Thyroid gland (tissue), 4 donors: ENCODE data around the gene UHRF1. TPM values are rescaled to one million over a fixed set of nuclear protein-coding genes. Genes with fewer than 3 reads are reported as not detected.
A peak's percentile ranks its signal among the peaks of the same experiment; 100 is the strongest.

Experiments
- DNase-seq, 2 donors: peaks; one replicate each; pipeline ENCODE4 v3.0.0-alpha.2; 2019
- H3K27ac ChIP-seq, 3 donors: fragments of 200-600 bp; sonication (generic); 1 replicate in 2 of 3; 2 replicates in 1 of 3; pipeline ENCODE4 v1.5.1; 2016 to 2019; ENCODE audit warnings: mild to moderate bottlenecking in 1 of 3, moderate library complexity in 1 of 3
- H3K27me3 ChIP-seq: fragments of 200-600 bp; sonication (generic); one replicate; pipeline ENCODE4 v1.5.1; 2019
- H3K36me3 ChIP-seq, 2 donors: fragments of 200-600 bp; sonication (generic); one replicate each; pipeline ENCODE4 v1.5.1; 2016 to 2019
- H3K4me1 ChIP-seq, 2 donors: fragments of 200-600 bp; sonication (generic); one replicate each; pipeline ENCODE4 v1.5.1; 2017 to 2019
- H3K4me3 ChIP-seq, 3 donors: fragments of 200-600 bp; sonication (generic); replicated peaks in 1 of 3; 1 replicate in 2 of 3; 2 replicates in 1 of 3; pipeline ENCODE4 v1.5.1; 2016; ENCODE audit warnings: mild to moderate bottlenecking in 1 of 3
- H3K9me3 ChIP-seq: fragments of 200-600 bp; sonication (generic); one replicate; pipeline ENCODE4 v1.5.1; 2017
- CTCF ChIP-seq, 6 experiments: fragments of 200-600 bp in 3 of 6; fragments of 450-650 bp in 3 of 6; sonication (generic) in 3 of 6; IDR thresholded peaks; one replicate each; pipeline ENCODE4 v1.5.1; 2016 to 2019; ENCODE audit warnings: antibody characterized with exemption in 6 of 6, mild to moderate bottlenecking in 2 of 6, inconsistent platforms in 1 of 6, moderate library complexity in 1 of 6
- POLR2A ChIP-seq, 2 donors: fragments of 450-650 bp; IDR thresholded peaks; one replicate each; pipeline ENCODE4 v1.6.1; 2017; ENCODE audit warnings: antibody characterized with exemption in 2 of 2, mild to moderate bottlenecking in 2 of 2, moderate library complexity in 1 of 2
- WGBS, 2 donors: methylation state at CpG; one replicate each; pipeline ENCODE4 v1.1.5; 2017; 5-methylcytosine and 5-hydroxymethylcytosine counted together
- intact Hi-C: fragments of 100-400 bp; cut with DNase I; formaldehyde crosslinking; loops from one replicate; pipeline ENCODE4 v1.15.1; 2023
- total RNA-seq, 4 donors: library from RNA; depleted of rRNA; stranded (reverse); fragments of >200 nt; gene quantifications; one replicate each; pipeline ENCODE4 v1.2.3, GENCODE V29; 2016

UHRF1 gene
- total RNA-seq, 4 donors from 2014 or later: 0.11 to 0.71 (median 0.41) TPM

DNA sequence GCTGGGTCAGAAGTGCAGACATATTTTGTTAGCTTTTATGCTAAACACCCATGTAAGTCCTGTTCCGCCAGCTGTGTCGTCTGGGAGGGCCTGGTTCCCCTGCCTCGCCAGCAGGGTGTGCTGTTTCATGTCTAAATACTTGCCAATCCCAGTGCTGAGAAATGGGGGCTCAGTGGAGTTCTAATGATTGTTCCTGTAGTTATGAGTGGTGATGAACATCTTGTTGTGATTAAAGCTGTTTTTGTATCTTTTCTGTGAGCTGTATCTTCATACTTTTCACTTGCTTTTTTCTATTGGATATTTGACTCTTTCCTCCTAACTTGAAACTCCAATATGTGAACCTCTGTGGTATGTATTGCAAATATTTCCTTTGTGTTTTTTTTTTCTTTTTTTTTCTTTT lies 92.3 kb downstream of the UHRF1 start:
- H3K36me3 ChIP-seq: no peaks in the 10 kb centered on the region
- WGBS, 2 donors: 57 to 71% methylated on average over 2 to 3 of the region's 3 CpGs
- H3K4me1 ChIP-seq: peaks cover 39 to 55% of the 10 kb centered on the region in 2 donors
- peak; percentile 33 to 54 for DNase-seq
- no peak overlapping the region for H3K4me3 ChIP-seq
- peak in 5 of 6 experiments; percentile 25 to 72 (median 60) for TF ChIP-seq CTCF (IDR thresholded peaks at IDR 0.05)
- no peak for TF ChIP-seq POLR2A (IDR thresholded peaks at IDR 0.05)
- peak overlapping the region; percentile 88 to 95 (median 89) for H3K27ac ChIP-seq
- H3K9me3 ChIP-seq: no peaks in the 10 kb centered on the region
- intact Hi-C loops: no loop called here
- no peaks in the 10 kb centered on the region for H3K27me3 ChIP-seq

- Histone ChIP-seq H3K4me1 (peaks cover 39 to 51% of the 10 kb centered on the region in 2 donors), H3K4me3 (no peak overlapping the region), H3K36me3 (no peaks in the 10 kb centered on the region), H3K27me3 (no peaks in the 10 kb centered on the region), H3K9me3 (no peaks in the 10 kb centered on the region), H3K27ac (peak overlapping the region; percentile 88 to 95 (median 89))
- TF ChIP-seq POLR2A (IDR thresholded peaks at IDR 0.05) (no peak), CTCF (IDR thresholded peaks at IDR 0.05) (no peak)
- intact Hi-C loops: no loop called here
- 72 to 76% methylated on average over 4 of the region's 4 CpGs for WGBS, 2 donors
- DNase-seq: no peak
Observed at GRCh38 chr19:5002143-5002542, 92.8 kb downstream of the UHRF1 start.

DNA sequence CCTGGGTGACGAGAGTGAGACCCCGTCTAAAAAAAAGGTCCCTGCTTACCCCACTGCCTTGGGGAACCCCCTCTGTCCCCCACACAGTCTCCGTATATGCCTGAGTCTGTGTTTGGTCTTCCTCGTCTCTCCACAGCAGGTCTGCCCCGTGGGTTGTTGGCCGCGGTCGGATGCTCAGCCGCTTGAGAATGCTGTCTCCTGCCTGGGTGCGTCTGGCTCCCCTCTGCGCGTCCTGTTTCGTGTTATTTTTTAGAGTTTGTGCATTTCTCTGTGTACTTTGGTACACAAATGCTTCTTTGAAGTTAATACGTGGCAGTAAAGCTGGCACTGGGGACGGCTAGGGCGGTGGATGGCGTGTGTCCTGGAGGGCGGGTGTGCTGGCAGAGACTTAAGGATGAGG lies 94.5 kb downstream of the UHRF1 start:
- Histone ChIP-seq H3K36me3 (no peaks in the 10 kb centered on the region), H3K4me1 (peaks cover 46 to 62% of the 10 kb centered on the region in 2 donors), H3K9me3 (no peaks in the 10 kb centered on the region), H3K4me3 (no peak overlapping the region), H3K27me3 (no peaks in the 10 kb centered on the region), H3K27ac (peak overlapping the region; percentile 88 to 95 (median 90))
- intact Hi-C loops: no loop called here
- DNase-seq: peak; percentile 89 to 94
- peak in 1 of 2 donors; percentile 44 for TF ChIP-seq POLR2A (IDR thresholded peaks at IDR 0.05)
- no peak for TF ChIP-seq CTCF (IDR thresholded peaks at IDR 0.05)
- WGBS, 2 donors: 54 to 56% methylated on average over 17 to 18 of the region's 18 CpGs

GRCh38 chr19:5005096-5005495 lies 95.8 kb downstream of the UHRF1 start:
- peak overlapping the region; percentile 88 to 95 (median 90) for H3K27ac ChIP-seq
- intact Hi-C loops: no loop called here
- no peaks in the 10 kb centered on the region for H3K36me3 ChIP-seq
- DNase-seq: no peak
- WGBS, 2 donors: 79 to 89% methylated on average over 3 to 4 of the region's 5 CpGs
- H3K4me1 ChIP-seq: peaks cover 59 to 74% of the 10 kb centered on the region in 2 donors
- no peaks in the 10 kb centered on the region for H3K27me3 ChIP-seq
- TF ChIP-seq CTCF (IDR thresholded peaks at IDR 0.05) (no peak), POLR2A (IDR thresholded peaks at IDR 0.05) (no peak)
- no peak overlapping the region for H3K4me3 ChIP-seq
- H3K9me3 ChIP-seq: no peaks in the 10 kb centered on the region

GRCh38 chr19:5006201-5006600 lies 96.9 kb downstream of the UHRF1 start:
- no peak for TF ChIP-seq CTCF (IDR thresholded peaks at IDR 0.05)
- TF ChIP-seq POLR2A (IDR thresholded peaks at IDR 0.05): no peak
- Histone ChIP-seq H3K36me3 (no peaks in the 10 kb centered on the region), H3K27ac (peak overlapping the region in 2 of 3 donors; percentile 16 to 95), H3K4me3 (no peak overlapping the region), H3K27me3 (no peaks in the 10 kb centered on the region), H3K4me1 (peaks cover 70 to 85% of the 10 kb centered on the region in 2 donors), H3K9me3 (no peaks in the 10 kb centered on the region)
- 87 to 88% methylated on average over 10 of the region's 10 CpGs for WGBS, 2 donors
- DNase-seq: no peak
- intact Hi-C loops: no loop called here
